ENCODE measurements around the gene INAFM2.

GRCh38 chr15:40274350-40275274 lies 48.9 kb upstream of the INAFM2 start:
- TF ChIP-seq GABPA (IDR thresholded peaks at IDR 0.05 in 1 of 2, conservative IDR thresholded peaks at IDR 0.05 in 1 of 2): no peak
- TF ChIP-seq, protein P1, sequence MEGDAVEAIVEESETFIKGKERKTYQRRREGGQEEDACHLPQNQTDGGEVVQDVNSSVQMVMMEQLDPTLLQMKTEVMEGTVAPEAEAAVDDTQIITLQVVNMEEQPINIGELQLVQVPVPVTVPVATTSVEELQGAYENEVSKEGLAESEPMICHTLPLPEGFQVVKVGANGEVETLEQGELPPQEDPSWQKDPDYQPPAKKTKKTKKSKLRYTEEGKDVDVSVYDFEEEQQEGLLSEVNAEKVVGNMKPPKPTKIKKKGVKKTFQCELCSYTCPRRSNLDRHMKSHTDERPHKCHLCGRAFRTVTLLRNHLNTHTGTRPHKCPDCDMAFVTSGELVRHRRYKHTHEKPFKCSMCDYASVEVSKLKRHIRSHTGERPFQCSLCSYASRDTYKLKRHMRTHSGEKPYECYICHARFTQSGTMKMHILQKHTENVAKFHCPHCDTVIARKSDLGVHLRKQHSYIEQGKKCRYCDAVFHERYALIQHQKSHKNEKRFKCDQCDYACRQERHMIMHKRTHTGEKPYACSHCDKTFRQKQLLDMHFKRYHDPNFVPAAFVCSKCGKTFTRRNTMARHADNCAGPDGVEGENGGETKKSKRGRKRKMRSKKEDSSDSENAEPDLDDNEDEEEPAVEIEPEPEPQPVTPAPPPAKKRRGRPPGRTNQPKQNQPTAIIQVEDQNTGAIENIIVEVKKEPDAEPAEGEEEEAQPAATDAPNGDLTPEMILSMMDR (IDR thresholded peaks at IDR 0.05; ENCODE audit: low read depth, low read length, missing input control): peak; percentile 100
- no peak for TF ChIP-seq YY1 (IDR thresholded peaks at IDR 0.05)
- TF ChIP-seq TAF1 (conservative IDR thresholded peaks at IDR 0.05): no peak
- TF ChIP-seq, protein P2, sequence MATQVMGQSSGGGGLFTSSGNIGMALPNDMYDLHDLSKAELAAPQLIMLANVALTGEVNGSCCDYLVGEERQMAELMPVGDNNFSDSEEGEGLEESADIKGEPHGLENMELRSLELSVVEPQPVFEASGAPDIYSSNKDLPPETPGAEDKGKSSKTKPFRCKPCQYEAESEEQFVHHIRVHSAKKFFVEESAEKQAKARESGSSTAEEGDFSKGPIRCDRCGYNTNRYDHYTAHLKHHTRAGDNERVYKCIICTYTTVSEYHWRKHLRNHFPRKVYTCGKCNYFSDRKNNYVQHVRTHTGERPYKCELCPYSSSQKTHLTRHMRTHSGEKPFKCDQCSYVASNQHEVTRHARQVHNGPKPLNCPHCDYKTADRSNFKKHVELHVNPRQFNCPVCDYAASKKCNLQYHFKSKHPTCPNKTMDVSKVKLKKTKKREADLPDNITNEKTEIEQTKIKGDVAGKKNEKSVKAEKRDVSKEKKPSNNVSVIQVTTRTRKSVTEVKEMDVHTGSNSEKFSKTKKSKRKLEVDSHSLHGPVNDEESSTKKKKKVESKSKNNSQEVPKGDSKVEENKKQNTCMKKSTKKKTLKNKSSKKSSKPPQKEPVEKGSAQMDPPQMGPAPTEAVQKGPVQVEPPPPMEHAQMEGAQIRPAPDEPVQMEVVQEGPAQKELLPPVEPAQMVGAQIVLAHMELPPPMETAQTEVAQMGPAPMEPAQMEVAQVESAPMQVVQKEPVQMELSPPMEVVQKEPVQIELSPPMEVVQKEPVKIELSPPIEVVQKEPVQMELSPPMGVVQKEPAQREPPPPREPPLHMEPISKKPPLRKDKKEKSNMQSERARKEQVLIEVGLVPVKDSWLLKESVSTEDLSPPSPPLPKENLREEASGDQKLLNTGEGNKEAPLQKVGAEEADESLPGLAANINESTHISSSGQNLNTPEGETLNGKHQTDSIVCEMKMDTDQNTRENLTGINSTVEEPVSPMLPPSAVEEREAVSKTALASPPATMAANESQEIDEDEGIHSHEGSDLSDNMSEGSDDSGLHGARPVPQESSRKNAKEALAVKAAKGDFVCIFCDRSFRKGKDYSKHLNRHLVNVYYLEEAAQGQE (IDR thresholded peaks at IDR 0.05): no peak
- TF ChIP-seq ZBTB33 (IDR thresholded peaks at IDR 0.05): no peak
- TF ChIP-seq EGR1 (IDR thresholded peaks at IDR 0.05; ENCODE audit: low read depth in 2 of 2): no peak
- TF ChIP-seq, protein P3, sequence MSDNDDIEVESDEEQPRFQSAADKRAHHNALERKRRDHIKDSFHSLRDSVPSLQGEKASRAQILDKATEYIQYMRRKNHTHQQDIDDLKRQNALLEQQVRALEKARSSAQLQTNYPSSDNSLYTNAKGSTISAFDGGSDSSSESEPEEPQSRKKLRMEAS (IDR thresholded peaks at IDR 0.05): no peak
- no peak for TF ChIP-seq HNF4G (IDR thresholded peaks at IDR 0.05)
- TF ChIP-seq RAD21 (IDR thresholded peaks at IDR 0.05): peak; percentile 99 to 100

Measured in liver (tissue), 3 donors.